Middle frontal gyrus (tissue), 1 donor: Measurements from ENCODE around the gene TSPAN9.

Experiments used
- DNase-seq: peaks from one replicate; pipeline ENCODE4 v3.0.0-alpha.2; 2015; ENCODE audit warnings: low spot score; ENCODE audit errors: extremely low spot score

The TSPAN9 gene

GRCh38 chr12:3184485-3184884, 107.3 kb downstream of the TSPAN9 start:
- no peak for DNase-seq

- no peak for DNase-seq
These were observed 108.2 kb downstream of the TSPAN9 start for GRCh38 chr12:3185260-3185870.

GRCh38 chr12:3186546-3187215, 109.5 kb downstream of the TSPAN9 start:
- DNase-seq: no peak

- DNase-seq: no peak
These were observed 110.9 kb downstream of the TSPAN9 start for GRCh38 chr12:3187846-3188770.

- no peak for DNase-seq
These were observed 112.1 kb downstream of the TSPAN9 start for GRCh38 chr12:3189282-3189681.

GRCh38 chr12:3190101-3190500, 112.9 kb downstream of the TSPAN9 start:
- DNase-seq: no peak

GRCh38 chr12:3191450-3191849, 114.3 kb downstream of the TSPAN9 start:
- DNase-seq: no peak

GRCh38 chr12:3192221-3192620, 115.0 kb downstream of the TSPAN9 start:
- no peak for DNase-seq

GRCh38 chr12:3193131-3193530, 116.0 kb downstream of the TSPAN9 start:
- DNase-seq: no peak

- no peak for DNase-seq
These were observed 116.6 kb downstream of the TSPAN9 start for GRCh38 chr12:3193755-3194154.

- no peak for DNase-seq
These were observed 118.2 kb downstream of the TSPAN9 start for GRCh38 chr12:3195337-3195736.

- no peak for DNase-seq
These were observed 118.8 kb downstream of the TSPAN9 start for GRCh38 chr12:3195859-3196483.

GRCh38 chr12:3196488-3196887, 119.3 kb downstream of the TSPAN9 start:
- no peak for DNase-seq

- DNase-seq: no peak
These were observed 120.1 kb downstream of the TSPAN9 start for GRCh38 chr12:3197131-3197818.

- no peak for DNase-seq
These were observed 122.4 kb downstream of the TSPAN9 start for GRCh38 chr12:3199551-3200031.

GRCh38 chr12:3200032-3200617, 122.9 kb downstream of the TSPAN9 start:
- no peak for DNase-seq

GRCh38 chr12:3200814-3201233, 123.6 kb downstream of the TSPAN9 start:
- DNase-seq: no peak

GRCh38 chr12:3201339-3202051, 124.3 kb downstream of the TSPAN9 start:
- DNase-seq: no peak

- no peak for DNase-seq
These were observed 124.9 kb downstream of the TSPAN9 start for GRCh38 chr12:3202096-3202495.
